CD4-positive, alpha-beta T cell treated with Interleukin-17A for 4 hours (primary cell): ENCODE measurements around the gene STRN4.
"Not testable (repeated sequence)": the region's sequence is repeated elsewhere in the genome, so short reads cannot be mapped to it uniquely, and the experiment has no call there.

ENCODE experiments used
- DNase-seq: peaks from one replicate; pipeline ENCODE4 v3.0.0-alpha.2; 2020; ENCODE audit warnings: mixed read lengths

Gene STRN4

GRCh38 chr19:46724468-46724867 is 21.8 kb downstream of the STRN4 start:
- DNase-seq, result no peak

- no peak for DNase-seq
Observed at GRCh38 chr19:46723471-46723870, 22.8 kb downstream of the STRN4 start.

- DNase-seq, result no peak
Observed at GRCh38 chr19:46723023-46723461, 23.2 kb downstream of the STRN4 start.

GRCh38 chr19:46722421-46723022 is 23.7 kb downstream of the STRN4 start:
- DNase-seq, result no peak

GRCh38 chr19:46722004-46722380 is 24.3 kb downstream of the STRN4 start:
- DNase-seq, result no peak

GRCh38 chr19:46721269-46722003 is 24.8 kb downstream of the STRN4 start:
- no peak for DNase-seq

- no peak for DNase-seq
Observed at GRCh38 chr19:46720503-46721239, 25.6 kb downstream of the STRN4 start.

GRCh38 chr19:46719629-46720502 is 26.4 kb downstream of the STRN4 start:
- DNase-seq, result no peak

GRCh38 chr19:46718934-46719622 is 27.2 kb downstream of the STRN4 start:
- DNase-seq, result no peak

- DNase-seq, result peak; percentile 68
Observed at GRCh38 chr19:46718157-46718933, 27.9 kb downstream of the STRN4 start.

GRCh38 chr19:46717716-46718143 is 28.5 kb downstream of the STRN4 start:
- peak; percentile 27 for DNase-seq

GRCh38 chr19:46717034-46717715 is 29.1 kb downstream of the STRN4 start, which contains the start of gene PRKD2:
Gene PRKD2 (minus strand): TSS chr19:46717114. CDS start chr19:46716370, 744 bp downstream.
- DNase-seq, result peak; percentile 89

- DNase-seq, result no peak
Observed at GRCh38 chr19:46716672-46717033, 29.6 kb downstream of the STRN4 start.

- DNase-seq, result peak; percentile 31
Observed at GRCh38 chr19:46715975-46716671, 30.1 kb downstream of the STRN4 start.

- DNase-seq, result peak; percentile 19
Observed at GRCh38 chr19:46715620-46715974, 30.7 kb downstream of the STRN4 start.

GRCh38 chr19:46714444-46715106 is 31.7 kb downstream of the STRN4 start:
- DNase-seq, result no peak

- DNase-seq, result peak; percentile 85
Observed at GRCh38 chr19:46713781-46714443, 32.3 kb downstream of the STRN4 start.

GRCh38 chr19:46712768-46713338 is 33.4 kb downstream of the STRN4 start:
- not testable (repeated sequence) for DNase-seq

- peak; percentile 13 for DNase-seq
Observed at GRCh38 chr19:46710687-46711086, 35.6 kb downstream of the STRN4 start.
